OCI-LY7 (cell line): Measurements from ENCODE around the gene RPP25.

Source experiments
- EZH2phosphoT487 ChIP-seq: fragments of 200-600 bp; sonication (generic); IDR thresholded peaks from 2 replicates; pipeline ENCODE4 v1.6.1; 2018; ENCODE audit warnings: low read depth, borderline replicate concordance, mild to moderate bottlenecking, mixed run types, antibody characterized with exemption, low read length, moderate library complexity, mixed read lengths
- TF ChIP-seq, protein P1 (sequence below): fragments of 200-600 bp; sonication (generic); conservative IDR thresholded peaks from 2 replicates; pipeline ENCODE4 v1.5.1; 2014; ENCODE audit warnings: mild to moderate bottlenecking, antibody characterized with exemption, low read length, moderate library complexity, mixed read lengths

DNA sequence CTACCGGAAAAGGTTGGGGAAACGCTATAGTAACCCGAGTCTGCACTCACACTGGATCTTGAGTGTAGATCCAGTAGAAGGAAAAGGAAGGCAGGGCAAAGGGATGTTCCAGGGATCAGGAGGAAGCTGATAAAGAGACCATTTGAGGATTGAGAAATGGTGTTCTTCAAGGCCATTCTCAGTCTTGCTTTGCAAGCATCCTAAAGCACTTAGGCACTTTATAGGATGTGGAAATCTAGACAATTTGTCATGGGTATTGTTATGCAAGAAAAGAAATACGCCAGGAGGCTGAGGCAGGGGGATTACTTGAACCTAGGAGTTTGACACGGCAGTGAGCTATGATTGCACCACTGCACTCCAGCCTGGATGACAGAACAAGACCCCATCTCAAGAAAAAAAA is 25.6 kb upstream of the RPP25 start:
- TF ChIP-seq, protein P1, sequence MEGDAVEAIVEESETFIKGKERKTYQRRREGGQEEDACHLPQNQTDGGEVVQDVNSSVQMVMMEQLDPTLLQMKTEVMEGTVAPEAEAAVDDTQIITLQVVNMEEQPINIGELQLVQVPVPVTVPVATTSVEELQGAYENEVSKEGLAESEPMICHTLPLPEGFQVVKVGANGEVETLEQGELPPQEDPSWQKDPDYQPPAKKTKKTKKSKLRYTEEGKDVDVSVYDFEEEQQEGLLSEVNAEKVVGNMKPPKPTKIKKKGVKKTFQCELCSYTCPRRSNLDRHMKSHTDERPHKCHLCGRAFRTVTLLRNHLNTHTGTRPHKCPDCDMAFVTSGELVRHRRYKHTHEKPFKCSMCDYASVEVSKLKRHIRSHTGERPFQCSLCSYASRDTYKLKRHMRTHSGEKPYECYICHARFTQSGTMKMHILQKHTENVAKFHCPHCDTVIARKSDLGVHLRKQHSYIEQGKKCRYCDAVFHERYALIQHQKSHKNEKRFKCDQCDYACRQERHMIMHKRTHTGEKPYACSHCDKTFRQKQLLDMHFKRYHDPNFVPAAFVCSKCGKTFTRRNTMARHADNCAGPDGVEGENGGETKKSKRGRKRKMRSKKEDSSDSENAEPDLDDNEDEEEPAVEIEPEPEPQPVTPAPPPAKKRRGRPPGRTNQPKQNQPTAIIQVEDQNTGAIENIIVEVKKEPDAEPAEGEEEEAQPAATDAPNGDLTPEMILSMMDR, result no peak
- no peak for TF ChIP-seq EZH2phosphoT487
